Neuronal stem cell (in vitro differentiated cells): Measurements from ENCODE around the gene NNMT.
A peak's percentile ranks its signal among the peaks of the same experiment; 100 is the strongest.

Experiments used
- DNase-seq: peaks from one replicate; pipeline ENCODE4 v3.0.0-alpha.2; 2013; ENCODE audit warnings: low spot score
- H2AFZ ChIP-seq: one replicate; pipeline ENCODE4 v1.6.1; 2013; ENCODE audit warnings: mild to moderate bottlenecking, low read length, inconsistent platforms
- H2AK5ac ChIP-seq: 2 replicates; pipeline ENCODE4 v1.6.1; 2013; ENCODE audit warnings: low read depth, mild to moderate bottlenecking, inconsistent platforms, low read length, moderate library complexity, mixed read lengths
- H2BK120ac ChIP-seq: 2 replicates; pipeline ENCODE4 v1.6.1; 2013; ENCODE audit warnings: low read depth, mild to moderate bottlenecking, inconsistent platforms, low read length, moderate library complexity, mixed read lengths
- H2BK12ac ChIP-seq: one replicate; pipeline ENCODE4 v1.6.1; 2013; ENCODE audit warnings: low read length, inconsistent platforms
- H2BK15ac ChIP-seq: 2 replicates; pipeline ENCODE4 v1.6.1; 2013; ENCODE audit warnings: mild to moderate bottlenecking, low read length, inconsistent platforms, mixed read lengths
- H2BK5ac ChIP-seq: one replicate; pipeline ENCODE4 v1.6.1; 2013; ENCODE audit warnings: inconsistent platforms, mild to moderate bottlenecking, low read length, moderate library complexity
- H3K14ac ChIP-seq: one replicate; pipeline ENCODE4 v1.6.1; 2013; ENCODE audit warnings: low read length, inconsistent platforms
- H3K18ac ChIP-seq: 2 replicates; pipeline ENCODE4 v1.6.1; 2013; ENCODE audit warnings: low read length, inconsistent platforms
- H3K23ac ChIP-seq: 2 replicates; pipeline ENCODE4 v1.6.1; 2013; ENCODE audit warnings: low read depth, mild to moderate bottlenecking, mixed read lengths, low read length, inconsistent platforms; ENCODE audit not compliant: poor library complexity
- H3K27ac ChIP-seq: replicated peaks from 3 replicates; pipeline ENCODE4 v1.5.1; 2013; ENCODE audit warnings: low read length, inconsistent platforms
- H3K27me3 ChIP-seq, 3 experiments: 2 replicates each; pipeline ENCODE4 v1.6.1; 2013; ENCODE audit warnings: low read length in 3 of 3, mild to moderate bottlenecking in 2 of 3, inconsistent platforms in 1 of 3, low read depth in 1 of 3, mixed read lengths in 1 of 3, moderate library complexity in 1 of 3; ENCODE audit not compliant: control insufficient read depth in 3 of 3, insufficient read depth in 3 of 3
- H3K36me3 ChIP-seq, 2 donors: replicated peaks in 1 of 2; 2 replicates each; pipeline ENCODE4 v1.6.1; 2013; ENCODE audit warnings: low read length in 2 of 2; ENCODE audit not compliant: control insufficient read depth in 2 of 2, insufficient read depth in 2 of 2
- H3K4ac ChIP-seq: 2 replicates; pipeline ENCODE4 v1.6.1; 2013; ENCODE audit warnings: inconsistent platforms, mild to moderate bottlenecking, low read length, moderate library complexity
- H3K4me1 ChIP-seq, 2 donors: 1 replicate in 1 of 2; 2 replicates in 1 of 2; pipeline ENCODE4 v1.6.1; 2013; ENCODE audit warnings: low read length in 2 of 2, low read depth in 1 of 2; ENCODE audit not compliant: control insufficient read depth in 2 of 2, insufficient read depth in 1 of 2
- H3K4me2 ChIP-seq: one replicate; pipeline ENCODE4 v1.6.1; 2013; ENCODE audit warnings: mild to moderate bottlenecking, low read length, inconsistent platforms; ENCODE audit not compliant: insufficient read depth, poor library complexity, severe bottlenecking
- H3K4me3 ChIP-seq, 2 donors: 2 replicates each; pipeline ENCODE4 v1.5.1; 2013; ENCODE audit warnings: low read length in 2 of 2, mild to moderate bottlenecking in 2 of 2, inconsistent platforms in 1 of 2, moderate library complexity in 1 of 2
- H3K79me1 ChIP-seq: one replicate; pipeline ENCODE4 v1.6.1; 2013; ENCODE audit warnings: low read depth, mild to moderate bottlenecking, inconsistent platforms, low read length, moderate library complexity
- H3K9ac ChIP-seq: one replicate; pipeline ENCODE4 v1.6.1; 2013; ENCODE audit warnings: mild to moderate bottlenecking, low read depth, low read length, inconsistent platforms; ENCODE audit not compliant: poor library complexity
- H3K9me3 ChIP-seq, 2 donors: replicated peaks in 1 of 2; 2 replicates each; pipeline versions ENCODE3 to v1.6.1; 2013; ENCODE audit warnings: low read length in 2 of 2, mild to moderate bottlenecking in 2 of 2, inconsistent platforms in 1 of 2, low read depth in 1 of 2, mixed read lengths in 1 of 2, moderate library complexity in 1 of 2; ENCODE audit not compliant: control insufficient read depth in 2 of 2, insufficient read depth in 1 of 2
- H4K8ac ChIP-seq: one replicate; pipeline ENCODE4 v1.6.1; 2013; ENCODE audit warnings: low read depth, mild to moderate bottlenecking, inconsistent platforms, low read length, moderate library complexity
- H4K91ac ChIP-seq: one replicate; pipeline ENCODE4 v1.6.1; 2013; ENCODE audit warnings: low read length, low read depth, mild to moderate bottlenecking, inconsistent platforms; ENCODE audit not compliant: poor library complexity
- WGBS, 2 donors: extraction: QIAGEN DNeasy Blood & Tissue Kit; methylation state at CpG; one replicate each; pipeline ENCODE4 v1.1.7; 2013; ENCODE audit warnings: missing lambda C conversion rate in 2 of 2, mixed read lengths in 1 of 2; ENCODE audit not compliant: insufficient read length in 2 of 2, insufficient replicate concordance in 1 of 2; ENCODE audit errors: extremely low coverage in 2 of 2; 5-methylcytosine and 5-hydroxymethylcytosine counted together

NNMT gene

DNA sequence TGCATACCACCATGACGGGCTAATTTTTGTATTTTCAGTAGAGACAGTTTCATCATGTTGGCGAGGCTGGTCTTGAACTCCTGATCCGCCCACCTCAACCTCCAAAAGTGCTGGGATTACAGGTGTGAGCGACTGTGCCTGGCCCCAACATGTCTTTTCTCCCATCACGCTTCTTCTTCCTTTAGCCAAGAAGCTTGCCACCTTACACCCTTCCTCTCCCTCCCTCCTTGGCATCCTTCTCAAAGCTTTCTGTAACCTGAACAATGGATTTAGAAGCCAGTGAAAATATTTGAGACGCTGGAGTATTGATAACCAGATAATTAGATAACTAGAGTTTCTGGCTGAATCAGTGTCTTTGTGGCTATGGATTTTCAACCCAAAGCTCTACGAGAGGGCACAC is 11.3 kb upstream of the NNMT start:
- no CpG with 5 or more reads among the region's 7 CpGs for WGBS, 2 donors

DNA sequence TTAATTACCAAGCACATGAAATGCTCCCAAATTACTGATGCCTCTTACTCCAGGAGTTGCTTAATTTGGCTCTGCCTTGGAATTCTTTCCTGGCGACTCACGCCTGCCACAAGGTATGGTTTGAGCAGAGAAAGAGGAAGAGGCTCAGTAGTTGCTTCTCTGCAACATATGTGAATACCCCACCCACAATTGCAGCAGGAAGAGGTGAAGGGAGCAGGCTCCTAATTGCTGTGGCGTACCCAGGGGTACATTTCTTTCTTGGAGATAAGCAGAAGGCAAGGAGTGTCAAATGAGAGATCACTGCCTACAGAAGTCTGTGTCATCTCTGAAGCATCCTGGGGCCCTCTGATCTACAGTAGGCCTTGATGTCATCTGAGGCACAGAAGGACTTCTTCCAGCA is 10.6 kb upstream of the NNMT start:
- Histone ChIP-seq H2AFZ (no peak overlapping the region), H3K4me1 (peaks cover 0 to 12% of the 10 kb centered on the region in 2 donors), H2BK120ac (no peak overlapping the region), H4K91ac (no peak overlapping the region), H2AK5ac (no peak overlapping the region), H2BK15ac (no peak overlapping the region), H3K27ac (no peak overlapping the region), H3K27me3 (peaks cover 0 to 6% (median 0%) of the 10 kb centered on the region in 3 experiments), H3K9ac (no peak overlapping the region), H3K79me1 (no peaks in the 10 kb centered on the region), H4K8ac (no peak overlapping the region), H3K18ac (no peak overlapping the region), H3K9me3 (no peaks in the 10 kb centered on the region), H2BK5ac (no peak overlapping the region), H3K23ac (no peak overlapping the region), H3K4ac (no peak overlapping the region), H3K4me2 (no peak overlapping the region), H2BK12ac (no peak overlapping the region), H3K14ac (peak overlapping the region; percentile 61), H3K36me3 (no peaks in the 10 kb centered on the region), H3K4me3 (no peak overlapping the region)
- no peak for DNase-seq
- no CpG with 5 or more reads among the region's 3 CpGs for WGBS, 2 donors

More for the DNA sequence above, 11.3 kb upstream of the NNMT start:
- Histone ChIP-seq H3K4me1 (peaks cover 0 to 12% of the 10 kb centered on the region in 2 donors), H2BK120ac (no peak overlapping the region), H3K27me3 (peaks cover 0 to 6% (median 0%) of the 10 kb centered on the region in 3 experiments), H3K18ac (no peak overlapping the region), H2BK12ac (no peak overlapping the region), H3K4me2 (no peak overlapping the region), H3K23ac (no peak overlapping the region), H3K79me1 (no peaks in the 10 kb centered on the region), H2BK5ac (no peak overlapping the region), H3K14ac (no peak overlapping the region), H4K91ac (no peak overlapping the region), H3K36me3 (no peaks in the 10 kb centered on the region), H3K9me3 (no peaks in the 10 kb centered on the region), H3K9ac (no peak overlapping the region), H3K27ac (no peak overlapping the region), H3K4me3 (no peak overlapping the region), H3K4ac (no peak overlapping the region), H2AFZ (no peak overlapping the region), H2AK5ac (no peak overlapping the region), H4K8ac (no peak overlapping the region), H2BK15ac (no peak overlapping the region)
- no peak for DNase-seq

DNA sequence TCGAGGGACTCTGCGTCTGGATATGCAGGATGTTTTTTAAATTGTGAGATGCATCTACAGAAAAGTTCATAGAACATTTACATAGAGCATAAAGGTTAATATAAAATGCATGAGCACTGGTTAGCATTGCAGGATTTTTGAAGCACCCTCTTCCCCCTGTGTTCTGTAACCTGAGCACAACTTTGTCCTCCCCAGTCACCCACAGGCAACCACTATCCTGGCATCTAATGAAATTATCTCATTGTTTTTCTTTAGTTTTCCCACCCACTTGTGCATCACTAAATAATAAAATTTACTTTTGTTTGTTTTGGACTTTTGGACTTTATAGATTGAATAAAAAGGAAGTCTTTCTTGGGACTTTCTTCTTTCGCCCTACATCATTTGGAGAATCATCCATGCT is 10.0 kb upstream of the NNMT start:
- H3K79me1 ChIP-seq = no peaks in the 10 kb centered on the region
- H3K9ac ChIP-seq = no peak overlapping the region
- no peak overlapping the region for H3K14ac ChIP-seq
- no peak overlapping the region for H2BK5ac ChIP-seq
- H2BK120ac ChIP-seq = no peak overlapping the region
- no peak overlapping the region for H2AK5ac ChIP-seq
- no peak overlapping the region for H2AFZ ChIP-seq
- H3K4me2 ChIP-seq = no peak overlapping the region
- H3K36me3 ChIP-seq = no peaks in the 10 kb centered on the region
- no peak overlapping the region for H2BK12ac ChIP-seq
- DNase-seq = no peak
- no peak overlapping the region for H4K8ac ChIP-seq
- H3K27me3 ChIP-seq = peaks cover 0 to 8% (median 0%) of the 10 kb centered on the region in 3 experiments
- no peak overlapping the region for H2BK15ac ChIP-seq
- no peaks in the 10 kb centered on the region for H3K9me3 ChIP-seq
- H3K27ac ChIP-seq = no peak overlapping the region
- WGBS, 2 donors = no CpG with 5 or more reads among the region's 3 CpGs
- no peak overlapping the region for H3K4me3 ChIP-seq
- H3K23ac ChIP-seq = no peak overlapping the region
- no peak overlapping the region for H3K4ac ChIP-seq
- H4K91ac ChIP-seq = no peak overlapping the region
- H3K18ac ChIP-seq = no peak overlapping the region
- peaks cover 0 to 7% of the 10 kb centered on the region in 2 donors for H3K4me1 ChIP-seq

DNA sequence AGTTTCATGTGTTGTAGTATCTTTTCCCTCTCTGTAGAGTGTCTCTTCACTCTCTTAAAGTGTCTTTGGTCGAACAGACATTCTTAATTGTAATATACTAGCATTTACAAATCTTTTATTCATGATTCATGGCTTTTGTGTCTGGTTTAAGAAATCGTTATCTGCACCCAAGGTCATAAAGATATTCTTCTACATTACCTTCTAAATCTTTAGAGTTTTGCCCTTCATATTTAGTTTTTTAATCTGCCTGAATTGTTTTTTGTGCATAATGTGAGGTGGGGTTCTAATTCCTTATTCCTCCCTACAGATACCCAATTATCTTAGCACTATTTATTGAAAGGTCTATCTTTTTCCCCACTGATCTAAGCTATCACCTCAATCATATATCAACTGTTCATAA is 9.0 kb upstream of the NNMT start:
- no peak overlapping the region for H3K9ac ChIP-seq
- H3K4me2 ChIP-seq = no peak overlapping the region
- H4K8ac ChIP-seq = no peak overlapping the region
- H3K4ac ChIP-seq = no peak overlapping the region
- H2BK15ac ChIP-seq = no peak overlapping the region
- H3K79me1 ChIP-seq = no peaks in the 10 kb centered on the region
- H2AFZ ChIP-seq = no peak overlapping the region
- no peak overlapping the region for H4K91ac ChIP-seq
- H2AK5ac ChIP-seq = no peak overlapping the region
- H3K27me3 ChIP-seq = peaks cover 0 to 12% (median 0%) of the 10 kb centered on the region in 3 experiments
- H3K9me3 ChIP-seq = no peaks in the 10 kb centered on the region
- H3K36me3 ChIP-seq = no peaks in the 10 kb centered on the region
- H3K23ac ChIP-seq = no peak overlapping the region
- WGBS, 2 donors = no CpG with 5 or more reads among the region's 2 CpGs
- no peak overlapping the region for H3K14ac ChIP-seq
- no peak overlapping the region for H2BK12ac ChIP-seq
- H3K27ac ChIP-seq = no peak overlapping the region
- no peak overlapping the region for H3K18ac ChIP-seq
- H3K4me3 ChIP-seq = no peak overlapping the region
- H2BK5ac ChIP-seq = no peak overlapping the region
- no peak for DNase-seq
- H3K4me1 ChIP-seq = peaks cover 0 to 7% of the 10 kb centered on the region in 2 donors
- H2BK120ac ChIP-seq = no peak overlapping the region
